ENCODE results near the gene ABHD8.
A peak's percentile ranks its signal among the peaks of the same experiment; 100 is the strongest.
"Not testable (repeated sequence)": the region's sequence is repeated elsewhere in the genome, so short reads cannot be mapped to it uniquely, and the experiment has no call there.

Gene ABHD8

DNA sequence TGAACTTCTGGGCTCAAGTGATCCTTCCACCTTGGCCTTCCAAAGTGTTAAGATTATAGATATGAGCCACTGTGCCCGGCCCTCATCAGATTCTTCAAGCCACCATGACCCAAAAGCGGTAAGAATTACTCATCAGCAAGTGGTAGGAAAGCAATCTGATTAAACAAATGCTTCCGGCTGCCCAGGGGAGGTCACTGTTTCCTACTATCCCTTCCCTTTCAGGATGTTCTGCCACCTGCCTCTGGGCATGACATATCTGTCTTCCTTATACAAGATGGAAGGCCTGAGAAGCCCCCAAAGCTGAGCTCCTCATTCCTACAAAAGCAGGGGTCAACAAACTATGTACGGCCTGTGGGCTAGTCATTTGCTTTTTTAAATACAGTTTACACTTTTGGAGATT is 7.0 kb downstream of the ABHD8 start:
- no peak for DNase-seq

DNA sequence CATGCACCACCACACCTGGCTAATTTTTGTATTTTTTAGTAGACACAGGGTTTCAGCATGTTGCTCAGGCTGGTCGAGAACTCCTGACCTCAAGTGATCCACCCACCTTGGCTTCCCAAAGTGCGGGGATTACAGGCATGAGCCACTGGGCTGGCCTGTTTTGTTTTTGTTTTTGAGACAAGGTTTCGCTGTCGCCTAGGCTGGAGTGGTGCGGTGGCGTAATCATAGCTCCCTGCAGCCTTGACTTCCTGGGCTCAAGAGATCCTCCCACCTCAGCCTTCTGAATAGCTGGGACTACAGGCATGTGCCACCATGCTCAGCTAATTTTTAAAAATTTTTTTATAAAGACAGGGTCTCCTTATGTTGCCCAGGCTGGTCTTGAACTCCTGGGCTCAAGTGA is 7.7 kb downstream of the ABHD8 start:
- DNase-seq = not testable (repeated sequence)

DNA sequence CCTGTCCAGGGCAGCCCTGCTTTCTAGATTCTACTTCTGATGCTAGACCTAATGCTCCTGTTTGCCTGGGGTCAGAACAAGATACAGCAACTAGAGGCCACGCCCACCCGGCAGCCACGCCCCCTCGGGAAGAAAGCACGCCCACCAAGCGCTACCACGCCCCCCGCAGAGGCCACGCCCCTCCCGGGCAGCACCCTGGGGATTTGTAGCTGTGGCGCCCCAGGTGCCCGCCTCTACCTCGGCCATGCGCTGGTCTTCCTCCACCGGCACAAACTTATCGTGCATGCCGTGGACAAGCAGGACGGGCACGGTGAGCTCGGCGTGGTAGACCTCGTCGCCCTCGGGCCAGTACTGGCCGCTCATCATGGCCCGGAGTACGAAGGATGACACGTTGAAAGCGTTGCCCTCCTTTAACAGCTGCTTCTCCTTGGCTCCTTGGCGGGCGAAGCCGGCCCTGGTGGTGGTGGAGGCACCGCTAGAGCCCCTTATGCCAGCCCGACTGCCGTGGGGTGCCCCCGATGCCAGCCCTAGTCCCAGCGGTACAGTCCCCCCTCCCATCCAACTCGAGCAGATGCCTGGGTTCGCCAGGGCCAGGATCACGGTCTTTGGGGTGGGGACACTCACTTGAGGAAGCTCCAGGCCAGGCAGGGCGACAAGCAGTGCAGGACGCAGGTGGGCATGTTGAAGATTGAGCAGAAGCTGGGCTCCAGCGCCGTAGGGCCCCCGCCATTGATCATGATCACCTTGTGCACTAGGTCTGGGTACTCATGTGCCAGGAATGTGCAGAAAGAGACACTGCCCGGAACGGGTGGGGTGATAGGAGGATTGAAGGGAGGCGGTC is 9.0 kb downstream of the ABHD8 start:
- DNase-seq = peak in 4 of 5 experiments; percentile 28 to 57 (median 36)

DNA sequence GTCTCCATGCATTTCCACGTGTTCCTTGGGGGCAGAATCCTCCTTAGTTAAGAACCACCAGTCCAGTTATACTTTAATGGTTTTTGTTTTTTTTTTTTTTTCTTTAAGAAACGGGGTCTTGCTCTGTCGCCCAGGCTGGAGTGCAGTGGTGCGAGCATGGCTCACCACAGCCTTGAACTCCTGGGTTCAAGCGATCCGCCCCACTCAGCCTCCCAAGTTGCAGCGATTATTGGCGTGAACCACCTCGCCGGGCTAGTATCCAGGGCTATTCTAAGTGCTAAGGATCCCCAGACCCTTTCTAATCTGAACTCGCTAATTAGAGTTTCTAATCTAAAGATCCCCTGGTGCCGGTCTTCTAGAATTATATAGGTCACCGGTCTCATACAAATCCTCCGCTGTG is 9.6 kb downstream of the ABHD8 start:
- no peak for DNase-seq

DNA sequence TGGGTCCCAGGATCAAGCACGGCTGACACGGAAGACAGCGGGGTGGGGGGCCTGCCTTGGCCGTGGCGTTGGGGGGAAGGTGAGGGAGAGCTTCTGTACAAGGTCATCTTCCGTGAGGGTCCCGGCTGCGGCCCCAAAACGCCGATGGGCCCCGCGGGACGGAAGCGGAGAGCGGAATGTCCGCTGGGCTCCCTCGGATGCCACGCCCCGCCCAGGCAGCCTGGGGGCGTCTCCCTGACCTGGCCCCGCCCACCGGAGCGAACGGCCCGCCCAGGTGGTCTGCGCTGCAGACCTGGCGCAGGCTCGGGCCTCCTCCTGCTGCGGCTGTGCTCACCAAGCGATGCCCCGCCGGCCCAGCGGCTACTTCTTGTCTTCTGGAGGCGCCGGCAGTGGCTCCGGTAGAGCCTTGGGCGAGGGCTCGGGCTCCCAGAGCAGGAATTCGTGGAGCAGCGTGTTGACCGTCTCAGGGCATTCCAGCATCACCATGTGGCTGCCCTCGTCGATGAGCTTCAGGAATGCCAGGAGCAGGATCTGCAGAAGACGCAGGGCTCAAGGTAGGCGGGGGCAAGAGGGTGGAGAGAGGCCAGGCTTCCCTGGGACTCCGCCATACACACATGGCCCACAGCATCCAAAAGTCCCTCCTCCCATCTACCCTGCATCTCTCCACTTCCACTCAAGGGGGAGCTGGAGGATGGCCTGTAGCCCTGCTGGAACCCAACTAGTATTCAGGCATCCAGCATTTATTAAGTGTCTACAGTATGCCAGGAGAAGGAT is 10.7 kb downstream of the ABHD8 start:
- peak; percentile 66 to 87 (median 67) for DNase-seq

DNA sequence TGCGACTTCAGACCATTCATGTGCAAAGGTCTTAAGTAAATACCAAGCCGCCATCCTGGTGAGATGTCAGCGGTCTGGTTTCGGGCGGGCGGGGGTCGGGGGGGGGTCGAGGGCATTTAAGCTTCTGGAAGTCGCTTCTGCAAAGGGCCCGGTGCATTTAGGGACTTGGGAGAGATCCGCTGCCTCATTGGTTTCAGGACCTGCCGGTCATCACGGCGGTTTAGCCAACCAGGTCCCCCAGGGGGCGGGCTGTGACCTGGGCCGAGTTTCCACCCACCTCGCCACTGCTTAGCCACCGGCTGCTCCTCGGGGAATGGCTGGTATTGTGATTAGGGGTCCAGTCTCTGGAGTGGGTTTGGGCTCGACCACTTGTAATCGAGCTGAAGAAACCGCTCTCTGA is 13.7 kb downstream of the ABHD8 start:
- DNase-seq = peak in 1 of 5 experiments; percentile 80

DNA sequence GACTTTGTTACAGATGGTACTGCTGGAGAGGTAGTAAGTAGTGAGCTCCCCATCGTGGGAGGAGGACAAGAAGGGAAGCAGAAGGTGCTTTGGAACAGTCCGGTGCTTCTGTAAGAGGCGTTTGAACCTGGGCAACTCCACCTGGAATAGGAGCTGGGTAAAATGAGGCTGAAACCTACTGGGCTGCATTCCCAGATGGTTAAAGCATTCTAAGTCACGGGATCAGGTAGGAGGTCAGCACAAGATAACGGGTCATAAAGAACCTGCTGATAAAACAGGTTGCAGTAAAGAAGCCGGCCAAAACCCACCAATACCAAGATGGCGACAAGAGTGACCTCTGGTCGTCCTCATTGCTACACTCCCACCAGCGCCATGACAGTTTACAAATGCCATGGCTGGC is 16.5 kb downstream of the ABHD8 start:
- no peak for DNase-seq

DNA sequence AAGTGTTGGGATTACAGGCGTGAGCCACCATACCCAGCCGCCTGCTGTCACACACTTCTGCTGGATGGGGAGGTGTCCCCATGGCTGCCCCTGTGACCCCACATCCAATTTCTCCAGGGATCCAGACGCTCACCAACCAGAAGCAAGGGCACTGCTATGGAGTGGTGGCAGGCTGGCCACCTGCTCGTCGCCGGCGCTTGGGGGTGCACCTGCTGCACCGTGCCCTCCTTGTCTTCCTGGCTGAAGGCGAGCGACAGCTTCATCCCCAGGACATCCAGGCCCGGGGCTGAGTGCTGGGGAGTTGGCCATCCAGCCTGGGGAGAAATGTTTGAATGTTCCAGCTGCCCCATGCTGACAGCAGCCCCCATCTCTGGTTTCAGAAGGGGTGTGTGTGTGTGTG is 17.0 kb downstream of the ABHD8 start:
- DNase-seq = no peak

DNA sequence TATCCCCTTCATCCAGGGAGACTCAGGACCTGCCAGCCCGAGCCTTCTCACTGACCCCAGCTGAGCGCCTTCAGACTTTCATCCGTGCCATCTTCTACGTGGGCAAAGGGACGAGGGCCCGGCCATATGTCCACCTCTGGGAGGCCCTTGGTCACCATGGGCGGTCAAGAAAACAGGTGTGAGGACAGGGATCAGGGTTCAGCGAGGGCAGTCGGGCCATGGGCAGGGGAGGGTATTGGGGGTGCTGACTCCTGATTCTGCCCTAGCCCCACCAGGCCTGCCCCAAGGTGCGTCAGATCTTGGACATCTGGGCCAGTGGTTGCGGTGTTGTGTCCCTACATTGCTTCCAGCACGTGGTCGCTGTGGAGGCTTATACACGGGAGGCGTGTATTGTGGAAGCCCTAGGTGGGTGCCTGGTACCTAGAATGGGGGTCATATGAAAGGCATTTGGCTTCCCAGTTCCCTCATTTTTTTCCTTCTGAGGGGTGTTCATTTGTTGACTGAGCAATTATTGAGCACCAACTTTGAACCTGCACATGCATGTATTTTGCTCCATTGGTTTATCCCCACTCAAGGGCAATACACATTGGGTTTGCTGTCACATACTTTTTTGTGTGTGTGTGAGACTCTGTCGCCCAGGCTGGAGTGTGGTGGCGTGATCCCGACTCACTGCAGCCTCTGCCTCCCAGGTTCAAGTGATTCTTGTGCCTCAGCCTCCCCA is 17.6 kb downstream of the ABHD8 start:
- no peak for DNase-seq

DNA sequence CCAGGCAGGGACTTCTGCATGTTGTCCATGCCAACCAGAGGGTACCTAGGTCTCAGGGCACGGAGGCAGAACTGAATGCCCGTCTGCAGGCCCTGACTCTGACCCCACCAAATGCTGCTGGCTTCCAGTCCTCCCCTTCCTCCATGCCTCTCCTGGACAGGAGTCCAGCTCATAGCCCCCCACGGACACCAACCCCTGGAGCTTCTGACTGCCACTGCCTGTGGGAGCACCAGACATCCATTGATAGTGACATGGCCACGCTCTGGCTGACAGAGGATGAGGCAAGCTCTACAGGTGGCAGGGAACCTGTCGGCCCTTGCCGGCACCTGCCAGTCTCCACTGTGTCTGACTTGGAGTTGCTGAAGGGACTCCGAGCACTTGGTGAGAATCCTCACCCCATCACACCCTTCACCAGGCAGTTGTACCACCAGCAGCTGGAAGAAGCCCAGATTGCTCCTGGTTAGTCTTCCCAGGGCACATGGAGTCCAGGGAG is 19.7 kb downstream of the ABHD8 start:
- no peak for DNase-seq

DNA sequence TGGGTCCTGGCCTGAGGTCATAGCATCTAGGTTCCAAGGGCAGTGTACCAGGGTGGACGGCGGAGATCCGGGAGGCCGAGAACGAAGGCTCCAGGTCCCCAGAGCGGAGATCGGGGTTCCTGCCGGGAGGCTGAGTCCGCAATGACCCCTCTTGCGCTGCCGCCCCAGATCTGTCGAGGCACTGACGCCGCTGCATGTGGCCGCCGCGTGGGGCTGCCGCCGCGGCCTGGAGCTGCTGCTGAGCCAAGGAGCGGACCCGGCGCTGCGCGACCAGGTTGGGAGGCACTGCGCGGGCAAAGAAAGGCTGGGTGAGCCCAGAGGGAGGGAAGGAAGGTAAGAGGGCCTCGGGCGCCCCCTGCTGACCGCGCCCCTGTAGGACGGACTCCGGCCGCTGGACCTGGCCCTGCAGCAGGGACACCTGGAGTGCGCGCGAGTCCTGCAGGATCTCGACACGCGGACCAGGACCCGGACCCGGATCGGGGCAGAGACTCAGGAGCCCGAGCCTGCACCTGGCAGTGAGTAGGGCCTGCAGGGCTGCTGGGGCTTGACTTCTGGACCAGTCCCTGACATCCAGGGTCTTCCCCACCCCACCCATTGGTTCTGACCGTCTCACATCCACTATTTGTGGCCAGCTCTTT is 20.6 kb downstream of the ABHD8 start:
- DNase-seq = peak; percentile 61 to 82 (median 69)

DNA sequence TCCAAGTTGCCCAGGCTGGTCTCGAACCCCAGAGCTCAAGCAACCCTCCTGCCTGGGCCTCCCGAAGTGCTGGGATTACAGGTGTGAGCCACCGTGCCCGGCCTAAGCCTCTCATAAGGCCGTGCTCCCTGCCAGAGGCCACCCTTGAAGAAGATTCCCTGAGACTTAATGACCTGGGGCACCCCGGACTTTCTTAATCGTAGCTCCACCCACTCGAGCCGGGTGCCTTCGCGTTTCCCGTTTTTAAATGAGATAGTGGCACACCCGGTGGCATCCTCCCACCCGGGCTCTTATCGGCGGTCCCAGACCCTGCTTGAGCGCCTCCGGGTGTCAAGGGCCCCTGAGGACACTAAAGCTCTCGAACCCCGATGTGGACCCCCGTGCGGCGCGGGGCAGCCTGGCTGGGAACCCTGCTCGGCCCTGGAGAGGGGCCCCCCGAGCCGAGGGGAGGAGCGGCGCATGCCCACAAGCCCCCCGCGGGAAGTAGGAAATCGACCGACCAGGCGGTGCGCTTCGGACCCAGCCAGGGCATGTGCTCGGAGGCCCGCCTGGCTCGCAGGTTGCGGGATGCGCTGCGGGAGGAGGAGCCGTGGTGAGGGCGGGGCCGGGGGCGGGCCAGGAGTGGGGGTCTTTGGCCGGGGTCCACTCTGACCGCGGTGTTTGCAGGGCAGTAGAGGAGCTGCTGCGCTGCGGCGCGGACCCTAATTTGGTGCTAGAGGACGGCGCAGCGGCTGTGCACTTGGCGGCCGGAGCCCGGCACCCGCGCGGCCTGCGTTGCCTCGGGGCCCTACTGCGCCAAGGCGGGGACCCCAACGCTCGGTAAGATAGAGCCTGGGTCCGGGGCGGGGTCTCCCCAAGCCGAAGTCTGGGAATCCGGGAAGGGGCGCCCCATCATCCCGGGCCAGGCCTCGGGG is 21.6 kb downstream of the ABHD8 start, which contains the start of gene ANKLE1:
Gene ANKLE1 (plus strand): TSS at position 511 of the 914 bp plus-strand sequence. CDS start 20 bp downstream, at position 531.
- DNase-seq = peak in 2 of 5 experiments; percentile 32 to 49

DNA sequence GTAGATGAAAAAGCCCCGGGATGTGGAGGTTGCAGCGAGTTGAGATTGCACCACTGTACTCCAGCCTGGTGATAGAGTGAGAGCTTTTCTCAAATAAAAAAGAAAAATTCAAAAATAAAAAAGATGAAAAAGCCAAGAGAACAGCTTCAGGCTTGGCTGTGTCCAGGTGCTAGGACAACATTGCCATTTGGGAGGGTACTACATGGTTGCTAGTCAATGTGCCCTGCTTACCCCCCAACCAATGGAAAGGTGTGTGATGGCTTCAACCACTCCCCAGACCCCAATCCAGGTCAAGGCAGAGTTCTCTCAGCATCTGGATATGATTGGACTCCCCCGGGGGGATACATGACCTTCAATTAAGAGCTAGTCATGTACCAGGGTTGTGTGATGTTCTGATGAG is 23.8 kb downstream of the ABHD8 start:
- DNase-seq = no peak

DNA sequence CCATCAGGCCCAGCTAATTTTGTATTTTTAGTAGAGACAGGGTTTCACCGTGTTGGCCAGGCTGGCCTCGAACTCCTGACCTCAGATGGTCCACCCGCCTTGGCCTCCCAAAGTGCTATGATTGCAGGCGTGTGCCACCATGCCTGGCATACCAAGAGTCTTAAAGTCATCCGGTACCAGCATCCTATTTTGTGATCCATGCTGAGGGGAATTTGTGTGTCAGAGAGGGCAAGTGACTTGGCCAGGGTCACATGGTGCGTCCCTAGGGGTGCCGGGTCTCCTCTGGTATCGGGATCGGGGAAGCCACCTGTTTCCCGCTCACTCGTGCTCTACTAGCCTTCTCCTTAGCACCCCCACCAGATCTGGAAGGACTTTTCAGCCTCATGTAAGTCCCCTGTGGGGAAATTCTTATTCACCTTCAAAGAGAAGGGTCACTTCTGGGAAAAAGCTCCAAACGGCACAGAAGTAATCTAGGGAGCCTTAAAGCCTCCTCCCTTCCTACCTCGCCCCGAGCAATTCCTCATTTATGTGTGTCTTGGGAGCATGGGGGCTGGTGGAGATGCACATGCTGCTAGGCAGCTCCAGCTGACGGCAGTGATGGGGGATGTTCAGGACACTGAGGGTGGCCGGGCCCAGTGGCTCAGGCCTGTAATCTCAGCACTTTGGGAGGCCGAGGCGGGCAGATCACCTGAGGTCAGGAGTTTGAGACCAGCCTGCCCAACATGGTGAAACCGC is 27.6 kb downstream of the ABHD8 start:
- no peak for DNase-seq

DNA sequence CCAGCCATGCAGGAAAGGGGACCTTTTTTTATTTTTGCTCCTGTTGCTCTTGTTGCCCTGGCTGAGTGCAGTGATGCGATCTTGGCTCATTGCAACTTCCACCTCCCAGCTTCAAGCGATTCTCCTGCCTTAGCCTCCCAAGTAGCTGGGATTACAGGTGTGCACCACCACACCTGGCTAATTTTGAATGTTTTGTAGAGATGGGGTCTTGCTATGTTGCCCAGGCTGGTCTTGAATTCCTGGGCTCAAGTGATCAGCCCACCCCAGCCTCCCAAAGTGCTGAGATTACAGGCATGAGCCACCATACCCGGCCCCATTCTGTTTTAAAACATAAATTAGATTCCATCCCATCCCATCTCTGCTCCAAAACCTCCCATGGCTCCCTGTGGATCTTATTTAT is 28.3 kb downstream of the ABHD8 start:
- DNase-seq = not testable (repeated sequence)

DNA sequence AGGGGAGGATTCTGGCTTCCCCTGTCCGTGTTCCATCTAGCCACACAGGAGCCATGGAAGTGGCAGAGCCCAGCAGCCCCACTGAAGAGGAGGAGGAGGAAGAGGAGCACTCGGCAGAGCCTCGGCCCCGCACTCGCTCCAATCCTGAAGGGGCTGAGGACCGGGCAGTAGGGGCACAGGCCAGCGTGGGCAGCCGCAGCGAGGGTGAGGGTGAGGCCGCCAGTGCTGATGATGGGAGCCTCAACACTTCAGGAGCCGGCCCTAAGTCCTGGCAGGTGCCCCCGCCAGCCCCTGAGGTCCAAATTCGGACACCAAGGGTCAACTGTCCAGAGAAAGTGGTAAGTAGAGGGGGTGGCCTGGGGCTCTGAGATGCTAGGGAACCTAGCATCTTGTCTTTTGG is 34.5 kb downstream of the ABHD8 start:
- no peak for DNase-seq

DNA sequence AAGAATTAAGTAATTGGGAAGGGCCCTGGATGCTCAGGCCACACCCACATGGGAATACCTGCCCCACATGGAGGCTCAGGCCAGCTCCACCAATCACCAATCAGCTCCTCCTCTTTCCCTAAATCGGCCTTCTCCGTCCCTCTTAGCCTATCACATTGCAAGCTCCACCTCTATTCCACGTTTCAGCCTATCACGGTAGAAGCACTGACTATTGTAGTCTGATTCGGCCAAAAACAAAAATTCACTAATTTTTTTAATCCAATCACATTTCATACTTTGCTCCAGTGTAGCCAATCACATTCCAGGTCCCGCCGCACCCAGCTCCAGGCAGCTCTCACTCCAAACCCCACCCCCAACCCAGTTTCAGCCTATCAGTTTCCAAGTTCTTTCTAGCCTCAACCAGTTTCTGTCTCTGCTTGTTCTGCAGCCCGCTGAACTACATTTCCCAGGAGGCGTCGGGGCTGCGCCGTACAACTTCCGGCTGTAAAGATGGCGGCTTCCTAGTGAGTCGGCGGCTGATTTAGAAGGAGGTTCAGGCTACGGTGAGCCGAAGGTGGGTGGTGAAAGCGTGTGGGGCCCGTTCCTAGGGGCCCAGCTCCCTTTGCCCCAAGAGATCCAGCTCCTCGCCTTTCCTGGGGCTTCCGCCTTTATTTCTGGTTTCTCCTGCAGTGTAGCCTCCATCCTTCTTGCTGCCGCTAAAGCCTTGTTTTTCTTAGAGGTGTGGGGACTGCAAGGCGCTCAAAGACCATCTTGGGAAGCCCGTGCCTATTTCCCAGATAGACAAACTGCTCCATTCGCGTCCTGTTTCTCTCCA is 36.0 kb downstream of the ABHD8 start, which contains the start of gene BABAM1:
Gene BABAM1 (plus strand): TSS at position 469 of the 814 bp plus-strand sequence. CDS start 1,364 bp downstream, outside the sequence.
- peak; percentile 70 to 99 (median 92) for DNase-seq

DNA sequence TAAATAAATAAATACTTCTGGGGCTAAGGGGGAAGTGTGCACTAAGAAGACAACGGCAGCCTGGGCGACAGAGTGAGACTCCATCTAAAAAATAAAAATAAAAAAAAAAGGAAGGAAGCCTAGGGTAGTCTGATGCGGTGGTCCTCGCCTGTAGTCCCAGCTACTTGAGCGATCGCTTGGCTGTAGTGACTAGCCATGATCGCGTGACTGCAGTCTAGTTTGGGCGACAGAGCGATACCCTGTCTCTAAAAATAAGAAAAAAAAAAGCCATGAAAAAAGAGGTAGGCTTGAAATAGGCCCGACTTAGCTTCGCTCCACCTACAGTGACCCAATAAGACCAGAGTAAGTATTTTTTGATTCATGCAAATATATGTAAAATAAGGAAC is 36.6 kb downstream of the ABHD8 start:
- no peak for DNase-seq

DNA sequence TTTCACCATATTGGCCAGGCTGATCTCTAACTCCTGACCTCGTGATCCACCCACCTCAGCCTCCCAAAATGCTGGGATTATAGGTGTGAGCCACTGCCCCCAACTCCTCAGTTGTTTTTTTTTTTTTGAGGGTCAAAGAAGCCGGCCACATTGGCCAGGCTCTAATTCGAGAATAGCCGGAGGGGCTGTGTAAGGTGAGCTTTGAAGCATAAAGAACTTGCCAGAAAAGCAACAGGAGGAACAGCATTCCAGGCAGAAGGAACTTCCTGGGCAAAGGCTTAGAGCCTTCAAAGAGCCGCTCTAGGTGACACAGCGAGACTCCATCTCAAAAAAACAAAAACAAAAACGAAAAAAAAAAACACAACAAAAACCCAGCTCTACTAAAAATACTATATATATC is 37.2 kb downstream of the ABHD8 start:
- DNase-seq = no peak

DNA sequence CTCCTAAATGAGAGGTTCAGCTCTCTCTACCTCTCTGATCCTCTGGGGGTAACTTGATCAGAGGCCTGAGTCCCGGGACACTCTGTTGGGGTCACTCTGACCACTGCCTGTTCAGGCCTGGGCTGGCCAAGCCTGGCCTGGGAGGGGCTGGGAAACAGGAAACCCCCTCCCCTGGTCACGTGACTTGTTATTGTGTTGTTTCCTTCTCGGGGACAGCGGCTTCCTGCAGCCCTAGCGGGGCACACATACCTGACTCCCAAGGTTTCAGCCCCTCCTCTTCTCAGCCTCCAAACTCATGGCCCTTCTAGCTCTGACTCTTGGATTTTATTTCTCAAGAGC is 38.6 kb downstream of the ABHD8 start, which contains the start of gene USHBP1:
Gene USHBP1 (minus strand): TSS at position 105 of the 339 bp plus-strand sequence. CDS start 446 bp downstream, outside the sequence.
- DNase-seq = peak in 1 of 5 experiments; percentile 28
